SK-N-SH (cell line): ENCODE measurements around the gene KCTD20. TPM values are rescaled to one million over a fixed set of nuclear protein-coding genes. Genes with fewer than 3 reads are reported as not detected.
"Not testable (repeated sequence)": the region's sequence is repeated elsewhere in the genome, so short reads cannot be mapped to it uniquely, and the experiment has no call there.

Experiments used
- CTCF ChIA-PET: fragments of 300-600, 350-600 bp; formaldehyde crosslinking; extraction: SDS; loops from one replicate; lab custom pipeline; 2021; lab: Yijun Ruan, JAX
- POLR2A ChIA-PET: fragments of 350-600 bp; sonication (Branson Sonifier 250); formaldehyde crosslinking; extraction: SDS; loops from one replicate; lab custom pipeline; 2020; ENCODE audit warnings: antibody characterized with exemption, inconsistent platforms; lab: Yijun Ruan, JAX
- DNase-seq: peaks from one replicate; pipeline ENCODE4 v3.0.0; 2012
- H2AFZ ChIP-seq: fragments of 200-600 bp; sonication (generic); 2 replicates; pipeline ENCODE4 v1.8.1; 2016; ENCODE audit warnings: antibody characterized with exemption, mild to moderate bottlenecking, low read depth
- H3F3A ChIP-seq: fragments of 200-600 bp; sonication (generic); replicated peaks from 2 replicates; pipeline ENCODE3; 2016; ENCODE audit warnings: antibody characterized with exemption, mild to moderate bottlenecking; ENCODE audit not compliant: insufficient read depth
- H3K27ac ChIP-seq, 2 experiments: fragments of 200-500 bp in 1 of 2; fragments of 200-600 bp in 1 of 2; sonication (Bioruptor generic) in 1 of 2; sonication (generic), shearing (Covaris generic) in 1 of 2; 2 replicates each; pipeline versions ENCODE4 v1.5.1 to v1.6.1; 2014 to 2016; ENCODE audit warnings: low read depth in 2 of 2, inconsistent platforms in 1 of 2, low read length in 1 of 2, mild to moderate bottlenecking in 1 of 2, mixed read lengths in 1 of 2
- H3K27me3 ChIP-seq: fragments of 200-600 bp; sonication (generic), shearing (Covaris generic); 2 replicates; pipeline ENCODE4 v1.6.1; 2016; ENCODE audit warnings: mixed run types; ENCODE audit not compliant: insufficient read depth
- H3K36me3 ChIP-seq, 2 experiments: fragments of 200-500 bp in 1 of 2; fragments of 200-600 bp in 1 of 2; sonication (Bioruptor generic) in 1 of 2; sonication (generic) in 1 of 2; replicated peaks in 1 of 2; 2 replicates each; pipeline versions ENCODE3 to v1.5.1; 2014 to 2016; ENCODE audit warnings: low read length in 1 of 2, mild to moderate bottlenecking in 1 of 2; ENCODE audit not compliant: insufficient read depth in 2 of 2, control insufficient read depth in 1 of 2
- H3K4me1 ChIP-seq, 2 experiments: fragments of 200-500 bp in 1 of 2; fragments of 200-600 bp in 1 of 2; sonication (Bioruptor generic) in 1 of 2; sonication (generic), shearing (Covaris generic) in 1 of 2; 2 replicates each; pipeline versions ENCODE4 v1.5.1 to v1.6.1; 2014 to 2016; ENCODE audit warnings: low read depth in 1 of 2, low read length in 1 of 2, mixed run types in 1 of 2; ENCODE audit not compliant: insufficient read depth in 2 of 2, control insufficient read depth in 1 of 2
- H3K4me2 ChIP-seq: fragments of 200-600 bp; sonication (generic), shearing (Covaris generic); 2 replicates; pipeline ENCODE4 v1.6.1; 2017; ENCODE audit warnings: mixed run types
- H3K4me3 ChIP-seq, 2 experiments: fragments of 200-500 bp in 1 of 2; fragments of 200-600 bp in 1 of 2; sonication (Bioruptor generic) in 1 of 2; sonication (generic), shearing (Covaris generic) in 1 of 2; 2 replicates each; pipeline versions ENCODE4 v1.5.1 to v1.8.1; 2014 to 2016; ENCODE audit warnings: low read depth in 2 of 2, inconsistent platforms in 1 of 2, low read length in 1 of 2, mild to moderate bottlenecking in 1 of 2, mixed read lengths in 1 of 2, moderate library complexity in 1 of 2
- H3K79me2 ChIP-seq: fragments of 200-600 bp; sonication (generic); 2 replicates; pipeline ENCODE4 v1.8.1; 2017; ENCODE audit warnings: mild to moderate bottlenecking; ENCODE audit not compliant: insufficient read depth
- H3K9ac ChIP-seq: fragments of 200-600 bp; sonication (generic); 2 replicates; pipeline ENCODE4 v1.6.1; 2017; ENCODE audit warnings: mixed run types
- H3K9me2 ChIP-seq: fragments of 200-600 bp; sonication (generic); 2 replicates; pipeline ENCODE4 v1.6.1; 2017; ENCODE audit warnings: mixed run types
- H3K9me3 ChIP-seq: fragments of 200-600 bp; sonication (generic); 2 replicates; pipeline ENCODE4 v1.6.1; 2017; ENCODE audit warnings: mixed run types, mild to moderate bottlenecking, moderate library complexity
- H4K20me1 ChIP-seq: fragments of 200-600 bp; sonication (generic); 2 replicates; pipeline ENCODE4 v1.6.1; 2017; ENCODE audit warnings: mild to moderate bottlenecking, mixed run types; ENCODE audit not compliant: insufficient read depth
- ELF1 ChIP-seq: IDR thresholded peaks from 2 replicates; pipeline ENCODE4 v1.4.0; 2012
- EP300 ChIP-seq, 2 experiments: IDR thresholded peaks; 2 replicates each; pipeline versions ENCODE4 v1.4.0 to v1.6.1; 2012; ENCODE audit warnings: borderline replicate concordance in 1 of 2, low read depth in 1 of 2, low read length in 1 of 2
- GATA2 ChIP-seq: sonication (generic); formaldehyde crosslinking; IDR thresholded peaks from 2 replicates; pipeline ENCODE4 v1.5.0; 2020; ENCODE audit warnings: mild to moderate bottlenecking, missing genetic modification reagents
- JUND ChIP-seq: IDR thresholded peaks from 2 replicates; pipeline ENCODE4 v1.4.0; 2012
- MAX ChIP-seq: IDR thresholded peaks from 2 replicates; pipeline ENCODE4 v1.4.0; 2012; ENCODE audit warnings: low read depth
- MEF2A ChIP-seq: IDR thresholded peaks from 2 replicates; pipeline ENCODE4 v1.4.0; 2012; ENCODE audit warnings: low read depth, borderline replicate concordance
- POLR2AphosphoS5 ChIP-seq: IDR thresholded peaks from 2 replicates; pipeline ENCODE4 v1.6.1; 2012; ENCODE audit warnings: low read depth, low read length
- TAF1 ChIP-seq: IDR thresholded peaks from 2 replicates; pipeline ENCODE4 v1.6.1; 2012; ENCODE audit warnings: low read depth, mild to moderate bottlenecking, low read length, moderate library complexity, borderline replicate concordance
- TCF12 ChIP-seq: IDR thresholded peaks from 2 replicates; pipeline ENCODE4 v1.4.0; 2012
- USF1 ChIP-seq: IDR thresholded peaks from 2 replicates; pipeline ENCODE4 v1.4.0; 2012; ENCODE audit warnings: low read depth, borderline replicate concordance
- YY1 ChIP-seq: IDR thresholded peaks from 2 replicates; pipeline ENCODE4 v1.4.0; 2012; ENCODE audit warnings: low read depth, mild to moderate bottlenecking
- ZBTB33 ChIP-seq: IDR thresholded peaks from 2 replicates; pipeline ENCODE4 v1.4.0; 2012; ENCODE audit warnings: low read depth, borderline replicate concordance
- WGBS: methylation state at CpG from one replicate; pipeline ENCODE4 v1.1.6; 2017; ENCODE audit warnings: low lambda C conversion rate; 5-methylcytosine and 5-hydroxymethylcytosine counted together
- polyA plus RNA-seq, 3 experiments: library from polyadenylated mRNA; depleted of rRNA; stranded (reverse); fragments of >200 nt; gene quantifications; 2 replicates each; pipeline ENCODE4 v1.2.3, GENCODE V29; 2012
- TF ChIP-seq, protein P1 (sequence below): fragments of 150-350 bp; IDR thresholded peaks from 2 replicates; pipeline ENCODE4 v1.6.1; 2017; ENCODE audit warnings: antibody characterized with exemption, low read length, low read depth, borderline replicate concordance
- TF ChIP-seq, protein P2 (sequence below): fragments of 200-600 bp; sonication (generic); IDR thresholded peaks from 2 replicates; pipeline ENCODE4 v1.6.1; 2017; ENCODE audit warnings: antibody characterized with exemption, mild to moderate bottlenecking, moderate library complexity

The KCTD20 gene
- polyA plus RNA-seq, 1 of the 3 experiments (the other 2 are of a cell fraction), result 29.0 TPM

- Histone ChIP-seq H3F3A (peaks cover 23% of the 10 kb centered on the region), H3K79me2 (peaks cover 100% of the 10 kb centered on the region), H3K4me1 (peaks cover 4 to 16% of the 10 kb centered on the region in 2 experiments; a peak in 3 of 4 replicates), H4K20me1 (peaks cover 11% of the 10 kb centered on the region; the same call in 1 of the 2 replicates), H3K36me3 (peaks cover 0 to 40% of the 10 kb centered on the region in 2 experiments)
- H3K4me3 ChIP-seq, H3K4me2 ChIP-seq, CTCF ChIA-PET, H3K27ac ChIP-seq, H3K27me3 ChIP-seq, H3K9ac ChIP-seq, DNase-seq, H2AFZ ChIP-seq, H3K9me2 ChIP-seq, POLR2A ChIA-PET, H3K9me3 ChIP-seq: not testable (repeated sequence)
- 98% methylated on average over 9 of the region's 10 CpGs for WGBS
Measured at GRCh38 chr6:36449173-36449572, 6.4 kb downstream of the KCTD20 start.

- ChIA-PET POLR2A (interaction anchor here (0.7 kb wide), 1 partner anchor 93 kb away, joined by 3 read pairs; no protein-coding TSS in a partner anchor), CTCF (interaction anchor here (1.0 kb wide), 1 partner anchor 224 kb away, joined by 3 read pairs; no protein-coding TSS in a partner anchor)
- H3K79me2 ChIP-seq, result peaks cover 100% of the 10 kb centered on the region
Measured at GRCh38 chr6:36452897-36453296, 10.1 kb downstream of the KCTD20 start.

GRCh38 chr6:36455486-36456027 lies 12.8 kb downstream of the KCTD20 start:
- peaks cover 19% of the 10 kb centered on the region for H4K20me1 ChIP-seq
- CTCF ChIA-PET, result interaction anchor here (1.3 kb wide), 1 partner anchor 26 kb away, joined by 3 read pairs; no protein-coding TSS in a partner anchor
- TF ChIP-seq JUND, result no peak
- TF ChIP-seq ELF1, result no peak
- TF ChIP-seq, protein P1, sequence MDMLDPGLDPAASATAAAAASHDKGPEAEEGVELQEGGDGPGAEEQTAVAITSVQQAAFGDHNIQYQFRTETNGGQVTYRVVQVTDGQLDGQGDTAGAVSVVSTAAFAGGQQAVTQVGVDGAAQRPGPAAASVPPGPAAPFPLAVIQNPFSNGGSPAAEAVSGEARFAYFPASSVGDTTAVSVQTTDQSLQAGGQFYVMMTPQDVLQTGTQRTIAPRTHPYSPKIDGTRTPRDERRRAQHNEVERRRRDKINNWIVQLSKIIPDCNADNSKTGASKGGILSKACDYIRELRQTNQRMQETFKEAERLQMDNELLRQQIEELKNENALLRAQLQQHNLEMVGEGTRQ, result no peak
- no peak for TF ChIP-seq TCF12
- TF ChIP-seq MEF2A, result no peak
- TF ChIP-seq USF1, result no peak
- no peak for TF ChIP-seq EP300 (IDR thresholded peaks at IDR 0.05; ENCODE audit: borderline replicate concordance in 1 of 2, low read depth in 1 of 2, low read length in 1 of 2)
- TF ChIP-seq GATA2 (CRISPR knock-in tag), result no peak
- no peak for TF ChIP-seq POLR2AphosphoS5
- TF ChIP-seq MAX, result no peak
- no peak for TF ChIP-seq YY1
- TF ChIP-seq ZBTB33, result no peak
- no peak for TF ChIP-seq TAF1
- TF ChIP-seq, protein P2, sequence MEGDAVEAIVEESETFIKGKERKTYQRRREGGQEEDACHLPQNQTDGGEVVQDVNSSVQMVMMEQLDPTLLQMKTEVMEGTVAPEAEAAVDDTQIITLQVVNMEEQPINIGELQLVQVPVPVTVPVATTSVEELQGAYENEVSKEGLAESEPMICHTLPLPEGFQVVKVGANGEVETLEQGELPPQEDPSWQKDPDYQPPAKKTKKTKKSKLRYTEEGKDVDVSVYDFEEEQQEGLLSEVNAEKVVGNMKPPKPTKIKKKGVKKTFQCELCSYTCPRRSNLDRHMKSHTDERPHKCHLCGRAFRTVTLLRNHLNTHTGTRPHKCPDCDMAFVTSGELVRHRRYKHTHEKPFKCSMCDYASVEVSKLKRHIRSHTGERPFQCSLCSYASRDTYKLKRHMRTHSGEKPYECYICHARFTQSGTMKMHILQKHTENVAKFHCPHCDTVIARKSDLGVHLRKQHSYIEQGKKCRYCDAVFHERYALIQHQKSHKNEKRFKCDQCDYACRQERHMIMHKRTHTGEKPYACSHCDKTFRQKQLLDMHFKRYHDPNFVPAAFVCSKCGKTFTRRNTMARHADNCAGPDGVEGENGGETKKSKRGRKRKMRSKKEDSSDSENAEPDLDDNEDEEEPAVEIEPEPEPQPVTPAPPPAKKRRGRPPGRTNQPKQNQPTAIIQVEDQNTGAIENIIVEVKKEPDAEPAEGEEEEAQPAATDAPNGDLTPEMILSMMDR, result no peak

More at GRCh38 chr6:36452897-36453296, 10.1 kb downstream of the KCTD20 start:
- not testable (repeated sequence) for H3K27me3 ChIP-seq, H3K9me2 ChIP-seq, H3K9ac ChIP-seq, H2AFZ ChIP-seq, DNase-seq, H3K9me3 ChIP-seq, H3K4me2 ChIP-seq, H3K4me1 ChIP-seq, H3K4me3 ChIP-seq, H3K27ac ChIP-seq
- peaks cover 0 to 48% of the 10 kb centered on the region in 2 experiments for H3K36me3 ChIP-seq
- peaks cover 14% of the 10 kb centered on the region for H4K20me1 ChIP-seq
- WGBS, result over 99% methylated on average over 8 of the region's 8 CpGs
- H3F3A ChIP-seq, result peaks cover 12% of the 10 kb centered on the region

More at GRCh38 chr6:36455486-36456027, 12.8 kb downstream of the KCTD20 start:
- Histone ChIP-seq H3F3A (peaks cover 8% of the 10 kb centered on the region), H3K79me2 (peaks cover 100% of the 10 kb centered on the region), H3K4me2 (no peak overlapping the region), H3K9ac (no peak overlapping the region), H3K27me3 (no peaks in the 10 kb centered on the region), H2AFZ (no peak overlapping the region), H3K9me3 (no peaks in the 10 kb centered on the region), H3K4me3 (no peak overlapping the region), H3K27ac (no peak overlapping the region), H3K4me1 (no peaks in the 10 kb centered on the region), H3K36me3 (peaks cover 0 to 38% of the 10 kb centered on the region in 2 experiments), H3K9me2 (no peaks in the 10 kb centered on the region)
- 96% methylated on average over 3 of the region's 3 CpGs for WGBS
- DNase-seq, result no peak
- POLR2A ChIA-PET, result no interaction called here
